ENCODE results near the gene CYP11A1.
A peak's percentile ranks its signal among the peaks of the same experiment; 100 is the strongest.

The CYP11A1 gene

DNA sequence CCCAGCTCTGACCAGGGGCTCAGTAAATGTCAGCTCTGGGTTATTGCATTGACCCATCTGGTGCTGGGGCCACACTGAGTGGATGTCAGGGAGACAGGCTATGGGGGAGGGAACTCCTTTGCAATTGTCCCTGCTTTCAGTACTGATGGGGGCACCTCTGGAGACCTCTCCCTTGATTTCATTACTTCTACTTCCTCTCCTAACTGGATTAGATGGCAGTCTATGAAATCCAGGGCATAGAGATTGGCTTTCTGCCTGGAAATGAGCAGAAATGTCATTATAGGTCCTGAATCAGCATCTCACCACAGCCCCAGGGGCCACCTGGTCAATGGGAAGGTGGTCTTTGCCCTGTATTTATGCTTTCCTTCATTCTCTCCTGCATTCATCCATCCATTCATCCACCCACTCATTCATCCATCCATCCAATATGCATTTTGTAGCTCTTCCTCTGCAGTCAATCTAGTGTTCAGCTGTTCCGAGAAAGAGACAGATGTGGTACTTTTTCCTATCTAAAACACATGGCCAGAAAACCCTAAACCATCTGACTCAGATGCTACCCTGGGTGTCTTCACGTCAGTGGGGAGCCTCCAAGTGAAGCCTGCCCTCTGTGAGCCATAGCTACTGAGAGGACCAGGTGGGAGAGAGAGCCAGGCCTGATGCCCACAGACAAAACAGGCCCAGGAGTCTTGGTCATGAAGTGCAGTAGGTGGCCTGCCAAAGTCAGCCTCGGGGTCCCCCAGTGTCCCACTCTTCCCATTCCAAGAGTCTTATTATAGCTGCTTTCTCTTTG is 74.2 kb downstream of the CYP11A1 start:
- no peak for DNase-seq

DNA sequence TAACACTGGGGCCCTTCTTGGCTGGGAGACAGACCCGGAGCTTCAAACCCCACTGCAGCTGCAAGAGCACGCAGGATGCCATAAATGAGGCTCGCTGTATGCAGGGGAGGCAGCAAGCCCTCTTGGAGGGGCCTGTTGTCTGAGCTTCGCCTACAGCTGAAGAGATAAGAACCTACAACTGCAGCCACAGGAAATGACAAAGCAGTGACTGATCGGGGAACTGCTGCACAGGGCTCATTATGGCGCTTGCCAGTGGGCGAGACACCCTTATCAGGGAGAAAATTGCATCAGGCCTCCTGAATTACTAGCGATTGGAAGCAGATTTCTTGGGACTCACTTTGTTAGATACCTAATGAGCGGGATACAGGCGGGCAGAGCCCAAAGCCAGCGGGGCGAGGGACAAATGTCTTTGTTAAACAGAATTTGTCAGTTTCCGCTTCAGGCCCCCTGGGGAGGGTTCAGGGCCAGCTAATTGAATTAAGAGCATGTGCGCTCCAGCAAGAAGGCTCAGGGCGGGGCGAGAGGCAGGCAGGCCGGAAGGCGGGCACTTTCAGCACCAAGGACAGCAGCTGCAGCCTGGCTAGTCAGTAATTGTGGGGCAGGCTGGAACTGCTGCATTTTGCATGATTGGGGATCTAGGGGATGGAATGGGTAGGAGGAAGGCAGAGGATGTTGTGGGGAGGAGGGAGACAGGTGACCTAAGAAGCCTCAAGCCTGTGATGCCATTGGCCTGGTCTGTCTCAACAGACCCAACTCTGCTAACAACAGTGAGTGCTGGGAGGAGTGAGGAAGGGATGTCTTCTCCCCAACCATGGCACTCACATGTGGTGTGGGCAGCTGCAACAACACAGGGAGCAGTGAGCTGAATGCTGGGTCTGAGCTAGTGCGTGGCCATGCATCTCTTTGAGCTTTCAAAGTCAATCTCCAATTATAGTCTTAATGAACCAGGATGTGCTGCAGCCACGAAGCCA is 76.1 kb downstream of the CYP11A1 start:
- peak; percentile 52 for DNase-seq

DNA sequence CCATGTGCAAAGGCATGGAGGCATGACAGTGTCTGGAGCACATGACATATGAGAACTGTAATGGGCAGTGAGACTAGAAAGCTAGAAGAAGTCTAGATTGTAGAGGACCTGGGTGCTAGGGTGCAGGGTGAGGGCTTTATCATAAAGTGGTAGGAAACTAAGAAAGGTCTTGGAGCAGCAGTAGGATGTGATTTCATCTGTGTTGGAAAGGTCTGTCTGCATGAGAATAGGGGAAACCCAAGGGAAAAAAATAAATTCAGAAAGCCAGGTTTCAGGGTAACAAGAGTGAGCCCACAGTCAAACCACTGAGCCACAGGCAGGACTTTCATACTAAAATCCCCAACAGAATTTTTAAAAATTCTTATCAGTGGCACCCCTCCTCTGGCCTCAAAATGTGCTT is 76.8 kb downstream of the CYP11A1 start:
- DNase-seq, result no peak

DNA sequence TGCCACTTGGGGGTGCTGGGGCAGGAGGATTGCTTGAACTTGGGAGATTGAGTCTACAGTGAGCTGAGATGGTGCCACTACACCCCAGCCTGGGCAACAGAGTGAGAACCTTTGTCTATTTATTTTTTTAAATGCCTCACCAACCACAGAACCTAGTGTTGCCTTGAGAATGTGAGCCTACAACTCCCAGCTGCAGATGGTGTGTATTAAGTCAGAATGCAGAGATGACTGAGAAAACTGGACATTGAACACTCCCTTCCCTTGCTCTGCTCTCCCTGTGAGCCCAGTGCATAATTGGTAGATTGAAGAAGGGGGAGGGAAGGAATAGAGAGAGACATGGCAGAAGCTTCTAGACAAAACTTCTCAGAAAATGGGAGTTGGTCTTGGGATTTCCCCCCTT is 77.8 kb downstream of the CYP11A1 start:
- DNase-seq, result no peak
